Activated CD4-positive, alpha-beta T cell treated with anti-CD3 and anti-CD28 coated beads, Interleukin-2, amount 50 U/mL, for 4 hours (primary cell): ENCODE measurements around the gene SLCO4A1.

Source experiments
- DNase-seq, 2 experiments: peaks; one replicate each; pipeline ENCODE4 v3.0.0-alpha.2; 2020

Gene SLCO4A1

GRCh38 chr20:62638055-62638570 lies 4.2 kb upstream of the SLCO4A1 start:
- DNase-seq: no peak

DNA sequence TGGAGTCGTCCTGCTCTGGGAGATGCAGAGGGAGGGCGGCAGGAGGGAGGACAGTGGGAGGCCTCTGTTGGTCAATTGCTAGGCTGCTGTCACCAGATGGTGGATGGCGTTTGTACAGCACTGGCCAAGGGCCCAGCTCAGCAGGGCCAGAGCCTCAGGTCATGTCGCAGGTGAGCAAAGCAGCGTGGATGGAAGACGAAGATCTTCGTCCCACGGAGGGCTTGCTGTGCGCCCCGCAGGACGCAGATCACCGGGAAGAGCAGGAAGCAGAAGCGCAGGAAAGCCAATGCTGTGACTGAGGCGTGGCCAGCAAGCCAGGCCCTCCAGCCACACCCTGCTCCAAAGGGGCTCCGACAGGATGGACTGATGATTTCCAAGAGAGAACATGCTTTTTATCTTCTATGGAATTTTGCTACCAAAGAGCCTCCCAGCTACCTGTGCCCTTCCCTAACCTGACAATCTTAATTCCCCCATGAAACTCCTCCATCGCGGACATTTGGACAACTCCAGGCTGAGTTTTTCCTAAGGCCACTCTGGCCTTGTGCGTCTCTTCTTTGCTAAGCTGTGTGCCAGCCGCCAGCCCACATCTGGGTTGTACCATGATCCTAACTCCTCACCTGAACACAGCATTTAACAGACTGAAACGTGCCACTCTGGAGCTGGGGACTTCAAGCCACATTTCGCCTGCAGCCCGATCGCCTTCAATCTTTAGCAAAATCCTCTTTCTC lies 3.5 kb upstream of the SLCO4A1 start:
- DNase-seq: no peak

DNA sequence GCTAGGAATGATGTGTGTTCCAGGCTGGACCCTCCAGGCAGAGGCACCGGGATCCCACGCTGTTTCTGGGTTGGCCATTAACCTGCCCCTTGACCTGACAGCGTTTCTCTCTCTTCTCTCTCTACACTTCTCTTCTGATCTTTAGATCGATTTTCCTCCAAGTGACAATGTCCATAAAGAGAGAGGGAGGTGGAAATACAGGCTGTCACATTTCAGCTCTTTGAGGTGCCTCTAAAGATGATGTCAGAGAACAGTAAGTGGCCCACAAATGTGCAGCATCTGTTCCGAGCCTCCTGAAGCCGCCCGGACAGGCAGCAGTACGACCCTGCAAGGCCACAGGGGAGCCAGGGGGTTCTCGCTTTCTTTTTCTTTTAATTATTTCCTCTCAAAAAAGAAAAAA lies 2.5 kb upstream of the SLCO4A1 start:
- DNase-seq: no peak

- DNase-seq: no peak
Observed at GRCh38 chr20:62640870-62641269, 1.4 kb upstream of the SLCO4A1 start.

GRCh38 chr20:62641321-62642050 lies 817 bp upstream of the SLCO4A1 start:
- no peak for DNase-seq

DNA sequence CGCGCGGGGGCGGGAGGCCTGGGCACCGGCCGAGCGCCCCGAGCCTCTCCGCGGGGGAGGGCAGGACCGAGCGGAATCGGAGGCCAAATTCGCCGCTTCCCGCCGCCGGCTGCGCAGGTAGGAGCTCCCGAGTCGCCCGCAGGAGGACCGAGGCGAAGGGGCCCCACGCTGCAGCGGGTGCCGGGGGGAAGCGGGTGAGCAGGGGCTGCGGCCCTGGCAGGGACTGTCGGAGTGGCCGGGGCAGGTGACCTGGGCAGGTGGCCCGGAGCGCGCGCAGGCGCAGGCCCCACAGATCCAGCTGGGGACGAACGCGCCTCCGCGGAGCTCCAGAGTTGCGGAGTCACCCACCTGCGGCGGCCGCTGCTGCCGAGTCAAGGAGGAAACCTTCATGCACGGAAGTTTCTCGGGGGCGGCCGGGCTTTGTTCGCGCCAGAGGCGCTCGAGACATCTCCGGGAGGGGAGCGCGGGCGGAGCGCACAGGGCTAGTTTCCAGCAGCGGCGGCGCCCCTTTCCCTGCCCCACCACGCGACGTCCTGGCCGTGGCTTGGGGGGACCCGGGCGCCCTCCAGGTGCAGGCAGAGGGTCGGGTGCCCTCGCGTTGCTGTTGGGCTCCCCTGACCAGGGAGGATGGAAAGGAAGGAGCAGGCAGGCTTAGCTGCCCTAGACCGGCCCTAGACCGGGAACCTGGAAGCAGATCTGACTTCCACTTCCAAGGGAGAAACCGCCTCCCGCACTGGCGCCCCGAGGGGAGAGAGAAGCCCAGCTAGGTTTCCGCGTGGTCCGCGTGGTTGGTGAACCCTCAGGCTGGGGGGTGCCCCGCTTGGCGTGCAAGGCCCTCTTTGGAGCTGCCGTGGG lies 590 bp downstream of the SLCO4A1 start:
- DNase-seq: peak; percentile 67 to 69

- no peak for DNase-seq
Observed at GRCh38 chr20:62643521-62644043, 1.3 kb downstream of the SLCO4A1 start.

DNA sequence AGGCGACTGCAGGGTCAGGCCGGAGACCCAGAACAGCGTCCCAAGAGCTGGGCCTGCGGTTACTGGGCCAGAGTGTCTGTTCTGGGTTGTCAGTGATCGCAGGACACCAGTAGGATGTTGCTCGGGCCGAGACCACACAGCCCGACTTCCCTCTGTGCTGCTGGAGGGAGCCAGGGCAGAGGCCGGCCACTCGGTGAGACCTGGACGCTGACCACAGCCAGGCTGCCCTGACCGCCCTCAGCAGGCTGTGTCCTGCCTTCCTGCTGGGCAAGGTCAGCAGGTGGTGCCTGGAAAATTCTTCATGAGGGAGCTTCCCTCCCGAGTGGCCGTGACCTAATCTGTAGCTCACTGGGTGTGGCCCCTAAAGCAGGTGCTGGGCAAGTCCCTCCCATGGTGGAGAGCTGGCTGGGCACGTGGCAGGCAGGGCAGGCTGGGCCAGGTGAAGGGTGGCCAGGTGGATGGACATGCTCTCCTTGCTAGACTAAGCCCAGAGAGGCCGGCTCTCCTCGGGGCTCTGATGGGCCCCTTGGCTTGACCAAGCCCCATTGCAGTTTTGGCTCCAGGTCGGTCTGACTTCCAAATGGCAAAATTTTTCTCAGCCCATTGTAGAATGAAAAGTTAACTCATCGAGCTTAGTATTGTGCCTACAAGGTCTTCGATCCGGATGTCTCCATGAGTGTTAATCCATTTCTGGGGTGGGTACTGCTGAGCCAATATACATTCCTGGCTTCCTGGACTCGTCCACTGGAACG lies 1.9 kb downstream of the SLCO4A1 start:
- no peak for DNase-seq

DNA sequence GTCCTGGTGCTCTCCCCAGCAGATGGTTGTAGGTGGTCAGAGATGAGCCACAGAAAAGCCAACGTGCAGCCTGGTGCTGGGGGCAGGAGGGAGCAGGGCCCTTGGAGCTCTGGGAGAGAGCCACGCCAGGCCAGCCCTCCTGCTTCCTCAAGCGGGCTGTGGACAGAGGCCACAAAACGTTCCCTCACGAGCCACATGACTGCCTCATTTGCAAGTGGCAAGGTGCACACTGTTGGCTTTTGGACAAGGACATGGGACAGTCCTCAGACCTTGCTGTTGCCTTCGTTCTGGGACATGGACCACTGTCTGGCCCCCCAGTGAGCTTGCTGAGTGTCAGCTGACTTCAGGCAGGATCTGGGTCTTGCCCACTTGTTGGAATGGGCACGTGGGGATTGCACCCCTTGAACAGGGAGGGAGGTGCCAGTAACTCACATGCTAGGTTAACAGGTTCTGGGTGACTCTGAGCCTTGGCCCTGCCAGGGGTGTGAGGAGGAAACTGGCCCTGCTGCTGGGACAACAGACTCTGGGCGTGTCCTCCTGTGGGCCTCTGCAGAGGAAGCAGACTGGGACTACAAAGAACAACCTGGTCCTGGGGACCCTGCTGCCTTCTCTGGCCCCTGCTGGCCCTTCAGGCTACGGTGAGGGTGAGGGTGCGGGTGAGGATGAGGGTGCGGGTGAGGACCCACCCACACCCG lies 2.6 kb downstream of the SLCO4A1 start:
- no peak for DNase-seq

DNA sequence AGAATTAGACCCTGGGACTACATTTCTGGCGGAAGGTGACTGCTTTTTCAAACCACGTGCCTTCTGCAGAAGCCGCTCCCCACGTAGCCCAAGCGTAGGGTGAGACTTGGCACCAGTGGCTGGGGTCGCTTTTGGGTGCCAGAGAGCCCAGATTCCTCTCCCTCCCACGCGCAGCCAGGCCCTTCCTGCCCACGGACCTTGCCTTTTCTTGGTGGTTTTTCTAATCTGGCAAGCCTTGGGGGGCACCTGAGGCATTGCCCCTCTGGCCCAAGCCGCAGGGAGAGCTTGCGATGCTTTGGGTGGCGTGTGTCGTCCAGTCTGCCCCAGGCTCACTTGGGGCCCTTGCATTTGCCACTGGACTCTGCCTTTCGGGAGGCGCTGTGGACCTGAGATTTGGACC lies 3.3 kb downstream of the SLCO4A1 start:
- DNase-seq: no peak

- no peak for DNase-seq
Observed at GRCh38 chr20:62646851-62647520, 4.7 kb downstream of the SLCO4A1 start.

DNA sequence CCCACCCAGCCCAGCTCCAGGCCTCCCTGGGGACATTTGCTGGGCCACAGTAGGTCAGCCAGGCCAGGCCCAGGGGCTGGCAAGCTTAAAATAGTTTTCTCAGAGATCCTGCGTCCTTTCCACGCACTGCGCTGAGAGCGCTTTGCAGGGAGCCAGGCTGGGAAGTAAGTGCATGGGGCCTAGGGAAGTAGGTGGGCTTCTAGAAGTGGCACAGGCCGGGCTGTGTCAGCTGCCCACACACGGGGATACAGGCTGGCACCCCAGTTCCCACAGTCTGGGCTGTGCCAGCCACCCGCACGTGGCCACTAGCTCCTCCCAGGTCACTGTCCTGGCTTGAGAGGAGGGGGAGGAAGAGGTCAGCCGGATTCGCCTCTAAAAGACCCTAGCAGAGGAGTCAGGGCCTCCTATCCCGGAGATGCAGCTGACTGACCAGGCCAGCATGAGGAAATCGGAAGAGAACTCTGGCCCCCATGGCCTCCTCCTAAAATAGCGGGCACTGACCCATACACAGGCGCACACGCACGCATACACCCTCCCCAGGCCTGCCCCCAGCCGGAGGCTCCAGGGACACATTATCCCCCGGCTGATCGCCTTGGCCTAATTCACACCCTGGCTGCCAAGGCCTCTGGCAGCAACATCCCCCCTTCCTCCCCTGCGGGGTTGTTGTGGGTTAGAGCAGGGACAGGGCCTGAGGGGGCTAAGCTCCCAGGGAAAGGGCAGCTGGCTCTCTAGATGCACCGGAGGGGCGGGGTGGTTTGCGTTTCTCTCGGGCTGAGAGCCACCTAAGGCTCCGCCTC lies 5.4 kb downstream of the SLCO4A1 start:
- DNase-seq: no peak

GRCh38 chr20:62648318-62648995 lies 6.2 kb downstream of the SLCO4A1 start:
- DNase-seq: no peak

GRCh38 chr20:62649140-62649539 lies 6.8 kb downstream of the SLCO4A1 start:
- DNase-seq: no peak

DNA sequence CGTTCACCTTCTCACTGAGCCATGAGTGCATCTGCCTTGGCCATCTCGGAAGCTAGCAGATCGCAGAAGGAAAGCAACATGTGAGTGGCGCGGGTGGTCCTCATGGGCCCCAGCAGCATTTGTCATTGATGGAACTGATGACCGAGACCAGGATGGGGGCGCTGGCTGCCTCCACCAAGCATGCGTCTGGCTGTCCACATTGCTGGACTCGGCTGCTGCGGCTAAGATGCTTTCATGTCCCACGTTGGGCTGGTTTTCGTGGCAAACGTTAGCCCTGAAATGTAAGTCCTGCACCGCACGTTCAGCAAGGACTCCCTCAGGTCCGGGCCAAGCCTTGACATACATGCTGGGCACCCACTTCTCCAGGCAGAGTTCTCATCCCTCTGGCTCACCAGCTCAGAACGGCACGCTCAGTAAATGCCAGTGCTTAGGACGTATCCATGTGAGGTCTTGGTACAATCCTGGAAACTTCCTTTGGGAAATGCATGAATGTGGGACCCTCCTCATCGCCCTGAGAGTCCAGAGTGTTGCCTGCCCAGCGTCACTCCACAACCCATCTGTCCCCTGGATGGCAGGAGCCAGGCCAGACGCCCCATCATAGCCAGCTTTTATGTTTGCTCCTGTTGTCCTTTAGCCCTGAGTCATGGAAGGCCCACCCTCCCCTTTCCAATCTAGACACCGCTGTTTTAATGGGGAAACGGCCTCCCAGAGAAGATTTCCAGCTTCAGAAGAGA lies 8.4 kb downstream of the SLCO4A1 start:
- DNase-seq: no peak

DNA sequence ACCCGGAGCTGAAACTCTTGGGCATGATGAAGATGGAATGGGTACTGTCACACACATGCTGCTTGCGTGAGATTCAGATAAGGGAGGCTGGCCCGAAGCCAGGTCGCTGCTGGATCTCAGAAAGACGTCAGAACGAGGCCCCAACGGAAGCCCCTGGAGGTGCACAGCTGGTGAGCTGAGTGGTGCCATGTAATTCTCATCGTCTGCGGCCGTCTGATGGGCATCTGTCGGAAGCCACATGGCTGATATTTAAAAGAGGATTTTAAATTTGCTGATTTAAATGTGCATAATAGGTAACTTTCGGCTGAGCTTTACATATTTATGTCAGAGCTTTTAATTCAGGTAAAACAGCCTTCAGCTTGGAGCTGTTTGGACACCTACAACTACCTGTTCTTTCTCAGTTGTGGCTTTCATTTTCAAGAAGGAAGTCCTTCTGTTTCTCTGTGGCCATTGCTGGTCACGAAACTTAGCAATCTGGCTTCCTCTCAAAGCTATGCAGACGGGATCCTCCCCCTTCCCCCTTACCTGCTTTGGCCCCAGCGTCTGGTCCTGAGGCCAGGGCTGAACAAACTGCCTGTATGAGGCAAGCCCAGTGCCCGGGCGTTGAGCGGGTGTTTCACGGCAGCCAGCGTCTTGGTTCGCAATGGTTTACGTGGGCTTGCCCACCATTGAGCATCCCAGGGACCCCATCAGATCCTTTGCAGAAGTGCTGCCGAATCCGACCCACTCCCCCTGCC lies 9.2 kb downstream of the SLCO4A1 start:
- DNase-seq: peak; percentile 66 to 68

DNA sequence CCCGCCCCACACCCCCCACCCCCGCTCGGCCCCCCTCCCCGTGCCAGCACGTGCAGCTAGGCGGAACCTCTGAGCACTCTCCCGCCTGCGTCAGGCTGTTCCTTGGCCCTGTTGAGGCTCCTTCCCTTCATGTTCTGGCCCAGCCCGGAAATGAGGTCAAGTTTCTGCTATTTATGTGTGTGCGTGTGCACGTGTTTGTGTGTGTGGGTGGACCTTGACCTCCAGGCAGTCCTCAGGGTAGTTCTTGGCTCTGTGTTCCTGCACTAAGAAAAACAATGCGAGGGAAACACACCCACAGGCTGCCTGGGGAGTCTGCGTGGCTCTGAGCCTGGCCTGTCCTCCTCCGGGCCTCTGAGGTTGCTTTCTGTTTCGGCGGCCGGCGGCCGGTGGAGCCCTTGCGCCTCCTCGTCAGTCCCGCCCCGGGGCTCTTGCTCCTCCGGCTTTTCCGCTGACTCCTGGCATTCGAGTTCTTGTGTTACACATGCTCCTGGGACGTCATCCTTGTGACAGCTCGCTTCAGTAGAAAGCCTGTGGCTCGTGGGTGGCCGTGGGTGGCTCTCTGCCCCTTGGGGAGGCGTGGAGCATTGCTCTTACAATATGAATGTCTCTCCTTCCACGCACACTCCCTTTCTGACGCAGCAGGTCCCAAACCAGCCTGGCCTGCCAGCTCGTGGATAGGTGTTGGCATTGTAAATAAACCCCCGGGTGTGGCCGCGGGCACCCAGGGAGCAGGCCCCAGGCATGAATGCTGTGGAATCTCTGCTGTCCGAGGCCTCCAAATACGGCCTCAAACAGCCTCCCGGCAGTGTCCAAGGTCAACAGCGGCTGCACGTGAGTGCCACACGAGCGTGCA lies 10.0 kb downstream of the SLCO4A1 start:
- DNase-seq: peak; percentile 52 to 54
